HG03565 (cell line): Measurements from ENCODE around the gene ZNF282.
A peak's percentile ranks its signal among the peaks of the same experiment; 100 is the strongest.
"Not testable (repeated sequence)": the region's sequence is repeated elsewhere in the genome, so short reads cannot be mapped to it uniquely, and the experiment has no call there.

Experiments
- ATAC-seq: cut with Tn5 transposase; IDR thresholded peaks from one replicate; pipeline ENCODE4 v1.9.1; 2021; ENCODE audit warnings: mild to moderate bottlenecking, moderate library complexity; ENCODE audit not compliant: unreplicated experiment

The ZNF282 gene

GRCh38 chr7:149223176-149223575 is 27.8 kb downstream of the ZNF282 start:
- no peak for ATAC-seq

- no peak for ATAC-seq
Measured at GRCh38 chr7:149223761-149224160, 28.4 kb downstream of the ZNF282 start.

DNA sequence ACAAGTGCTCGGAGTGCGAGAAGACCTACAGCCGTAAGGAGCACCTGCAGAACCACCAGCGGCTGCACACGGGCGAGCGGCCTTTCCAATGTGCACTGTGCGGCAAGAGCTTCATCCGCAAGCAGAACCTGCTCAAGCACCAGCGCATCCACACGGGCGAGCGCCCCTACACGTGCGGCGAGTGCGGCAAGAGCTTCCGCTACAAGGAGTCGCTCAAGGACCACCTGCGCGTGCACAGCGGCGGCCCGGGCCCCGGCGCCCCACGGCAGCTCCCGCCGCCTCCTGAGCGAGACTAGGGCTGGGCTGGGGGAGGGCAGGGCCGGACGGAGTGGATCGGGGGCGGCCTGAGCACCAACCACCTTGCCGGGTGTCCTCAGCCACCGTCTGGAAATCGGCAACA is 29.0 kb downstream of the ZNF282 start:
- no peak for ATAC-seq

- ATAC-seq, result no peak
Measured at GRCh38 chr7:149225106-149225505, 29.8 kb downstream of the ZNF282 start.

DNA sequence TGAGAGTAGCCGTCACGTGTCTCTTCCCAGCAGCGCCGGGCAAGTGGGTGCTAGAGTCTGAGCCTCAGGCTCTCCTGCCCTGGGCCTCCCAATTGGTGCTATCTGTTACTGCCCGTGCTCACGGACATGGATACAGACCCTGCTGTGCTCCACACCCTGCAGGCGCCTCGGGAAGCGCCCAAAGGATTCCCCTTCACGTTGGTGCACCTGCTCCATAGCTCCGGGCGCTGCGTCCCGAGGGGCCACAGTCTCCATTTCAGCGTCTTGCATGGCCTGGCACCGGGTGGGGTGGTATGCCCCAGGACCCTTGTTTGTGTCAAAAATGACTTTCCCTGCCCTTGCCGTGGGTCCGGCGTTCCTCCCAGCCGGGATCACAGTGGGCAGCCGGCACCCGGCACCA is 30.3 kb downstream of the ZNF282 start:
- no peak for ATAC-seq

DNA sequence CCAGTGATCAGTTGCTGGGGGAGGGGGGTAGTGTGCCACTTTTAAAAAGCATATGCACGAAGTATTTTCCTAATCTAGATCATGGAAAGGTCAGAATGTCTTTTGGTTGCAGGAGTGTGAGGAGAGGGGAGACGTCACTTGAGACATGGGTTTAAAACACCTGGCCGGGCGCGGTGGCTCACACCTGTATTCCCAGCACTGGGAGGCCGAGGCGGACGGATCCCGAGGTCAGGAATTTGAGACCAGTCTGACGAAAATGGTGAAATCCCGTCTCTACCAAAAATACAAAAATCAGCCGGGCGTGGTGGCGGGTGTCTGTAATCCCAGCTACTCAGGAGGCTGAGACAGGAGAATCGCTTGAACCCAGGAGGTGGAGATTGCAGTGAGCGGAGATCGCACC is 31.0 kb downstream of the ZNF282 start:
- not testable (repeated sequence) for ATAC-seq

DNA sequence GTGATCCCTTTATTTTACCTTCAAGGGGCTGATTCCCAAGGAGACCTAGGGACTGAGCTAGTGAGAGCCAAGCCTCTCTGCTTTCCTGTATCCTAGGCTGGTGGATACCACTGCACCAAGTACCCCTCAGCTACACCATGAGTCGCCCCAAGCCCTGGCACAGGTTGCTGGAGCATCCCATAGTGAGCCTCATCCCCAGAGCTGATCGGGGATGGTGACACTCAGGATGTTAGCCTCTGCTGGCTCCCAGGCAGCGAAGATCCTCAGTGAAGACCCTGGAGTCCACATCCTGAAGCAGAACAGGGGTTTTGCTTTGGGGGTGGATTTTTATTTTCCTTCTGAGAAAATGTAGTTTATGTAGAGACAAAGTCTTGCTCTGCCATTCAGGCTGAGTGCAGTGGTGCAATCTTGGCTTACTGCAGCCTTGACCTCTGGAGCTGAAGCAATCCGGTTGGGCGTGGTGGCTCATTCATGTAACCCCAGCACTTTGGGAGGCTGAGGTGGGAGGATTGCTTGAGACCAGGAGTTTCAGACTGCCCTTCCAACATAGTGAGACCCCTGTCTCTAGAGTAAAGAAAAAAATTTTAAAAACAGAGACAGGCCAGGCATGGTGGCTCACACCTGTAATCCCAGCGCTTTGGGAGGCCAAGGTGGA is 31.6 kb downstream of the ZNF282 start:
- ATAC-seq, result no peak

DNA sequence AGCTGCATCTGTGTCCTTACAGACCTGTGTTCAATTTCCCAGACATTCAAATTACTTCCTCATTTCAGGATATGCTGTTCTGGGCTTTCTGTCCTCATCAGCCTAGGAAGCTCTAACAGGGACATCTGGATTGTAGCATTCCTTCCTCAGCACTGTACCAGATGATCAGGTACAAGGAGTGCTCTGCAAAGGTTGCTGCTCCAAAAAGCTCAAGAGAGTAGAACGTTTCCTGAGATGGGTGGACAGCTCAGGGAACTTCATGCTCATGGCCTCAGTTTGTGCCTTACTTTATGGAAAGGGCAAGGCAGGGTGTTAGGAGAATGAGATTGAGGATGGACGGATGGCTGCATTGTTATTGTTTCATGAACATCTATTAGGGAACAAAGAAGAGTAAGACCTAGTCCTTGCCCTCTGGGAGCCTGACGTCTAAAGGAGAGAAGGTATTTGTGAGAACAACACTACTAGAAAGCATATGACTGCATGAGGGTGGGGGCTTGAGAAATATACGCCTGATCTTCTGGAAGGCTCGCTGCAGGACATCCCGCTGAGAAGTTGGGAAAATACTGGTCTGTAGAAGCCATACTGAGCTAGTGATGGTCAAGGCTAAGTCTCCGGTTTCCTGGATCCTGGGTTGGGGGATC is 33.6 kb downstream of the ZNF282 start:
- no peak for ATAC-seq

- no peak for ATAC-seq
Measured at GRCh38 chr7:149229526-149229925, 34.2 kb downstream of the ZNF282 start.

- no peak for ATAC-seq
Measured at GRCh38 chr7:149232362-149232761, 37.0 kb downstream of the ZNF282 start.

DNA sequence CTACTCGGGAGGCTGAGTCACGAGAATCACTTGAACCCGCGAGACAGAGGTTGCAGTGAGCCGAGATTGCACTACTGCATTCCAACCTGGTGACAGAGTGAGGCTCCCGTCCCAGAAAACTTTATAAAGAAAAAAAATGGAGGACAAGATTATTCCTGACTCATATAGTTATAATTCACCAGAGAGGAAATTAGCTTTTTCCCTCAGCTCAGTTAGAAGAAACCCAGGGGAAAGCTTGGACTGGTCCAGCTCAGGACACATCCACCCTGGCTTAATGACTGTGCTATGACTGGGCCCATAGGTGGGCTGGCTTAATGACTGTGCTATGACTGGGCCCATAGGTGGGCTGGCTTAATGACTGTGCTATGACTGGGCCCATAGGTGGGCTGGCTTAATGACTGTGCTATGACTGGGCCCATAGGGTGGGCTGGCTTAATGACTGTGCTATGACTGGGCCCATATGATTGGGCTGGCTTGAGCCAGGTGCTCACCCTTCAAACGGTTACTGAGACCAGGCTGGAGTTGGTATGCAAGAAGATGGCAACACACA is 38.4 kb downstream of the ZNF282 start:
- not testable (repeated sequence) for ATAC-seq

DNA sequence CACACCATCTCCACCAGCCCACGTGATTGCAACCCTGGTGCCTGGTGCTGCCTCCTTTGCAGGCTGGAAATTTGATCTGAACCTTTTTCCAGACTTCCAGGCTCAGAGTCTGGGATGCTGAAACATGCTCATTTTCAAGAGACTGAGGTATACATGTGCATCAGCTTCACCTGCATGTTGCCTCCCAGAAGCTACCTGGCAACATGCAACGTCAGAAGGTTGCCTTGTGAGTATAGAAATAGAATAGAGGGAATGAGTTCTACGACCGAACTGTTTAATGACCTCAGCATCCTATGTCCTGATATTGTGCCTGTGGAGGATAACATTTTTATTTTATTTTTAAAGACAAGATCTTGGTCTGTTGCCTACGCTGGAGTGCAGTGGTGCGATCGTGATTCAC is 42.2 kb downstream of the ZNF282 start:
- ATAC-seq, result no peak

GRCh38 chr7:149238051-149238450 is 42.7 kb downstream of the ZNF282 start:
- ATAC-seq, result no peak

DNA sequence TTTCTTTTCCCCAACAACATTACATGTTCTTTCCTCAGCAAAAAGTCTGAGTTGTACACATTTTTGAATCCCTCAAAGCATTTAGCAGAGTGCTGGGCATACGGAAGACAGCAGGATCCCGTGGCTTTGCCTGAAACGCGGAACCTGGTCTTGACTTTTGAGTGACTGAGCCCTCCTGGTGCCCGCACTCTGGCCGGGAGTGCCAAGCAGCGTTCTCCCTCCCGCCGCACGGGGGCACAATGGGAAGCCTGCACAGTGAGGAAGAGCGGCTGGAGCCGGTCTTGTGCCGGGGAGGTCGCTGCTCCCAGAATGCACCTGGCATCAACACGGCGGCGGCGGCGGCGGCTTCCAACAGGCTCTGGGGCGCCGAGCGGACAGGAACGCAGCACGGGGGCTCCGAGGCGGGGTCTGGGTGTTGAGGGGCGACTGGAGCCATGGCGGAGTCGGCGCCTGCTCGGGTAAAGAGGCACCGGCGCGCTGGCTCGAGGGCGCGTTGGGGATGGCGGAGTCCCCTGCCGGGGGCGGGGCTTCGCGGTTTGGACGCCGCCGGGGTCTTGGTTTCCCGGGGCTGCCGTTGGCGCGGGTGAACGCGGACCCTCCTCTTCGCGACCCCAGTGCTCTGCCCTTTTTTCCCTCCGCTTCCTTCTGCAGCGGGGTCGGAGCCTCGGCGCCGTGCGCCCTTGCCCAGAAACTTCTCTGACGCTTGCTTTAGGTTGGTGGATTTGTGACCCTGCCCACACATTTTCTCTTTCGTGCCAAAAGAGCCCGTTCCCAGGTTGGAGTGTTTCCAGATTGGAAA is 44.2 kb downstream of the ZNF282 start, which contains the start of gene ZNF212:
Gene ZNF212 (plus strand): TSS at position 307 of the 799 bp plus-strand sequence. CDS start 128 bp downstream, at position 435.
- ATAC-seq, result peak; percentile 99

DNA sequence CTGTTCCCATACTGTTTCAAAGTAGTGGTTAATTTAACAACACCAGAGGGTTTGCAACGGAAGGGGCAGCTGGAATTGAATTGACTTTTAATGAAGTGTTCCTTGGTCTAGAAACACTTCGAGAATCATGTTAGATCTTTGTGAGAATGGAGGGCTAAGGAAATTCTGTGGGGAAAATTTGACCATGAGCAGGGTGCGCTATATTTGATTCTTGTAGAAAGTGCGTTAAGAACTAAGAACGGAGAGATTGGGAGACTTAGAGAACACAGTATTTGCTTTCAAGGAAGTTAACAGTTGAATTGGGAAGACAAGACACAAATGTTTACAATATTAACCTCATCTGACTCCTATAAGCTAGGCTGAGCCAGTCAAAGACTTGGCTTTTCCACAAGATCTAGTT is 45.3 kb downstream of the ZNF282 start:
- no peak for ATAC-seq

GRCh38 chr7:149241696-149242095 is 46.4 kb downstream of the ZNF282 start:
- ATAC-seq, result no peak

DNA sequence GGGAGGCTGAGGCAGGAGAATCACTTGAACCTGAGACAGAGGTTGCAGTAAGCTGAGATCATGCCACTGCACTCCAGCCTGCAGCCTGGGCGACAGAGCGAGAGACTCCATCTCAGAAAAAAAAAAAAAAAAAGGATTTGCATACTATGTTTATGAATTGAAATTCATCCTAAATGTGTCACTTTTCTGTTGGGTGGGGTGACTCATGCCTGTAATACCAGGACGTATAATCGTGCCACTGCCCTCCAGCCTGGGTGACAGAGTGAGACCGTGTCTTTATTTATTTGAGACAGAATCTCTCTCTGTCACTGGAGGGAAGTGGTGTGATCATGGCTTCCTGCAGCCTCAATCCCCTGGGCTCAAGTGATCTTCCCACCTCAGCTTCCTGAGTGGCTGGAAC is 49.9 kb downstream of the ZNF282 start:
- ATAC-seq, result peak; percentile 39

GRCh38 chr7:149245744-149246143 is 50.4 kb downstream of the ZNF282 start:
- ATAC-seq, result no peak

GRCh38 chr7:149248777-149249176 is 53.4 kb downstream of the ZNF282 start:
- ATAC-seq, result no peak

GRCh38 chr7:149250151-149250550 is 54.8 kb downstream of the ZNF282 start:
- ATAC-seq, result not testable (repeated sequence)

DNA sequence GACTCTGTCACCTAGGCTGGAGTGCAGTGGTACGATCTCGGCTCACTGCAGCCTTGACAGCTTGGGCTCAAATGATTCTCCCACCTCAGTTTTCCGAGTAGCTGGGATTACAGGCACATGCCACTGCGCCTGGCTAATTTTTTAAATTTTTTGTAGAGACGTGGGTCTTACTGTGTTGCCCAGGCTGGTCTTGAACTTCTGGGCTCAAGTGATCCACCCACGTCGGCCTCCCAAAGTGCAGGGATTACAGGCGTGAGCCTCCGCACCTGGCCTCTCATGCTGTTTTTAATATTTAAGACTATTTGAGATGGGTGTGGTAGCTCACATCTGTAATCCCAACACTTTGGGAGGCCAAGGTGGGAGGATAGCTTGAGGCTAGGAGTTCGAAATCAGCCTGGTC is 56.2 kb downstream of the ZNF282 start:
- not testable (repeated sequence) for ATAC-seq

- ATAC-seq, result no peak
Measured at GRCh38 chr7:149252378-149252777, 57.0 kb downstream of the ZNF282 start.
